Activated CD4-positive, alpha-beta memory T cell treated with anti-CD3 and anti-CD28 coated beads for 36 hours (primary cell): ENCODE data around the gene EMC8. TPM values are rescaled to one million over a fixed set of nuclear protein-coding genes. Genes with fewer than 3 reads are reported as not detected.

Experiments
- CTCF ChIA-PET: fragments of 350-600 bp; sonication (Branson Sonifier 250); formaldehyde crosslinking; loops from one replicate; lab custom pipeline; 2021; ENCODE audit warnings: antibody characterized with exemption, inconsistent platforms; lab: Charles Lee
- POLR2A ChIA-PET: fragments of 350-600 bp; sonication (Branson Sonifier 250); formaldehyde crosslinking; loops from one replicate; lab custom pipeline; 2021; ENCODE audit warnings: antibody characterized with exemption; lab: Charles Lee
- DNase-seq: peaks from one replicate; pipeline ENCODE4 v3.0.0-alpha.2; 2020
- H3K27ac Mint-ChIP-seq: one replicate; pipeline ENCODE4 v1.8.0; 2021; ENCODE audit warnings: mixed read lengths
- H3K27me3 Mint-ChIP-seq: one replicate; pipeline ENCODE4 v1.8.0; 2021; ENCODE audit warnings: mixed read lengths
- H3K36me3 Mint-ChIP-seq: one replicate; pipeline ENCODE4 v1.8.0; 2021; ENCODE audit warnings: mixed read lengths
- H3K4me1 Mint-ChIP-seq: one replicate; pipeline ENCODE4 v1.8.0; 2021; ENCODE audit warnings: low read depth, mixed read lengths
- H3K4me3 Mint-ChIP-seq: one replicate; pipeline ENCODE4 v1.8.0; 2021; ENCODE audit warnings: mild to moderate bottlenecking, mixed read lengths
- H3K9me3 Mint-ChIP-seq: one replicate; pipeline ENCODE4 v1.8.0; 2021; ENCODE audit warnings: mixed read lengths
- intact Hi-C: fragments of 100-400 bp; cut with micrococcal nuclease; formaldehyde crosslinking; loops from one replicate; pipeline ENCODE4 v1.15.1; 2023
- total RNA-seq, 2 experiments: library from RNA; stranded (reverse); gene quantifications; one replicate each; pipeline ENCODE4 v1.2.3, GENCODE V29; 2021

The EMC8 gene
- total RNA-seq, 2 experiments from 2014 or later: 27.5 to 27.9 TPM

DNA sequence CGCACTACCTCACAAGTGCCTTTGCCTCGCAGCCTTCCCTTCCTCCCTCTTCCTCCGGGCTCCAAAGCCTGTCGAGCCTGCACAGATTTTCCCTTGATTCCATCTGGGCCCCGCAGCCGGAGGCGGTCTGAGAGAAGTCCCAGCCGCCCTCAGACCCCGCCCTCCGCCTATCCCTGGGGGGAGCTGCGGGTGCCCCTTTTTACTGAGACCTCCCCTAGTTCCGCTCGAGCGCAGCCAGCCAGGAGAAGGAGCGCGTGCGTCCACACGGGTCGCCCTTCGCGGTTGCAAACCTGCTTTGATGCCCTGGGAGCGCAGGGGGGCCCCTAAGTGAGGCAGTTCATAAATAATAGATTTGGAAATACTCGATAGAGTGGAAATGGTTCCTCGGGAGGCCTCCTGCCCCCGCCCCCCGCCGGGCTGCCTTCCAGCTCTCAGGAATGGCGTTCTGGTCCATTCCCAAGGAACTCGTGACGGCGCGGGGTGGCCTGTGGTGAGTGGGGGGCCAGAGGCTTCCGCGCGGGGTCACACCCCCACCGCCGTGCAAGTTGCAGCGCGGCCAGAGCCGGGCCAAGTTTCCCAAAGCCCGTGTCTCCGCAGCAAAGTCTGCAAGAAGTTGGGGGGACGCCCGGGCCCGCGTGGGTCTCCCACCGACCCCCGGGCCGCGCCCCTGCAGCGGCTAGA is 49.1 kb downstream of the EMC8 start:
- no peak for DNase-seq
- H3K9me3 Mint-ChIP-seq: no peaks in the 10 kb centered on the region
- H3K27ac Mint-ChIP-seq: no peak overlapping the region
- intact Hi-C loops: no loop called here
- ChIA-PET CTCF (no interaction called here), POLR2A (no interaction called here)
- no peaks in the 10 kb centered on the region for H3K36me3 Mint-ChIP-seq
- H3K4me3 Mint-ChIP-seq: peak overlapping the region; percentile 64
- peaks cover 9% of the 10 kb centered on the region for H3K4me1 Mint-ChIP-seq
- H3K27me3 Mint-ChIP-seq: peaks cover 28% of the 10 kb centered on the region

DNA sequence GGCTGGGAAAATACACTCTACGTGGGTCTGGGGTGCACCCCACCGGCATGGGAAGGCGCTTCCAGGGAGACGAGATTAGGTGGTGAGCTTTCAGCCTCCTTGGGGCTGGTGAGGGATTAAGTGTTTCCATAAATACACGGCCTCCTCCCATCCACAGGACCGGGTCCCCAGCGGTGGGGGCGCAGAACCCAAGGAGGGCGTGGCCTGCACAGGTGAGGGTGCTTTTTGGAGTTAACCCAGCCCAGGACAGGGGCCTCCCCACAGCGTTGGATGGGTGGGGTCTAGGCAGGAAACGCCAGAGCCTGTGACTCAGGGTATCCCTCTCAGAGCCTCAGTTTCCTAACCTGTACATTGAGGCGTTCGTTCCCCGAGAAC is 49.6 kb downstream of the EMC8 start:
- Mint-ChIP-seq H3K27ac (no peak overlapping the region), H3K4me1 (peaks cover 9% of the 10 kb centered on the region), H3K9me3 (no peaks in the 10 kb centered on the region), H3K4me3 (peak overlapping the region; percentile 64), H3K36me3 (no peaks in the 10 kb centered on the region), H3K27me3 (peaks cover 28% of the 10 kb centered on the region)
- CTCF ChIA-PET: no interaction called here
- no peak for DNase-seq
- intact Hi-C loops: no loop called here
- POLR2A ChIA-PET: no interaction called here

- Mint-ChIP-seq H3K4me1 (peaks cover 6% of the 10 kb centered on the region), H3K27me3 (peaks cover 13% of the 10 kb centered on the region), H3K4me3 (no peak overlapping the region), H3K36me3 (no peaks in the 10 kb centered on the region), H3K27ac (no peak overlapping the region), H3K9me3 (no peaks in the 10 kb centered on the region)
- DNase-seq: peak; percentile 18
- ChIA-PET CTCF (no interaction called here), POLR2A (no interaction called here)
- intact Hi-C loops: no loop called here
Measured at GRCh38 chr16:85746460-85747215, 52.7 kb downstream of the EMC8 start.

GRCh38 chr16:85738923-85739715 is 60.2 kb downstream of the EMC8 start:
- no peak overlapping the region for H3K4me3 Mint-ChIP-seq
- no peak overlapping the region for H3K27ac Mint-ChIP-seq
- H3K4me1 Mint-ChIP-seq: peaks cover 15% of the 10 kb centered on the region
- H3K9me3 Mint-ChIP-seq: no peaks in the 10 kb centered on the region
- no peaks in the 10 kb centered on the region for H3K27me3 Mint-ChIP-seq
- ChIA-PET CTCF (no interaction called here), POLR2A (no interaction called here)
- intact Hi-C loops: no loop called here
- DNase-seq: no peak
- H3K36me3 Mint-ChIP-seq: no peaks in the 10 kb centered on the region

GRCh38 chr16:85736921-85737320 is 62.4 kb downstream of the EMC8 start:
- no peaks in the 10 kb centered on the region for H3K27me3 Mint-ChIP-seq
- H3K4me3 Mint-ChIP-seq: no peak overlapping the region
- ChIA-PET CTCF (interaction anchor here (1.0 kb wide), 1 partner anchor 82 kb away, joined by 3 read pairs; no protein-coding TSS in a partner anchor), POLR2A (no interaction called here)
- no peaks in the 10 kb centered on the region for H3K36me3 Mint-ChIP-seq
- intact Hi-C loops: no loop called here
- H3K9me3 Mint-ChIP-seq: no peaks in the 10 kb centered on the region
- H3K27ac Mint-ChIP-seq: no peak overlapping the region
- DNase-seq: no peak
- peaks cover 15% of the 10 kb centered on the region for H3K4me1 Mint-ChIP-seq

DNA sequence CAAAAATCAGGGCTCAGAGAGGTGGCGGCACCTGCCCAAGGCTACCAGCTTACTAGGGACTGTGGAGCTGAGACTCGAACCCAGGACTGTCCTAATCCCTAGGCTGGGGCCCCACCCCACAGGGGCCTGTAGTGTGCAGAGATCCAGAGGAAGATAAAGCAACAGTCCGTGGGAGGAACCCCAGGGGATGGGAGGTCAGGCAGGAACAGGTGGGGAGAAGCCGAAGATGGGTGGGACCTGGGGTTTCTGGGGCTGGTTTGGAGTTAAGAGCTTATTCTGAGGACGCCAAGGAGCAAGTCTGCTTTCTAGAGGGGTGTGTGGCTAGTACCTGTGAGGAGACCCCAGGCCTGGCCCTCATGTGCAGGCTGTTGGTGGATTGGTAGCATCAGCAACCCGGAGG is 63.4 kb downstream of the EMC8 start:
- H3K9me3 Mint-ChIP-seq: no peaks in the 10 kb centered on the region
- ChIA-PET CTCF (interaction anchor here (1.0 kb wide), 1 partner anchor 83 kb away, joined by 3 read pairs; no protein-coding TSS in a partner anchor), POLR2A (no interaction called here)
- intact Hi-C loops: no loop called here
- no peaks in the 10 kb centered on the region for H3K36me3 Mint-ChIP-seq
- H3K27ac Mint-ChIP-seq: no peak overlapping the region
- peaks cover 15% of the 10 kb centered on the region for H3K4me1 Mint-ChIP-seq
- no peaks in the 10 kb centered on the region for H3K27me3 Mint-ChIP-seq
- no peak for DNase-seq
- no peak overlapping the region for H3K4me3 Mint-ChIP-seq

- intact Hi-C loops: no loop called here
Measured at GRCh38 chr16:85735225-85735635, 64.1 kb downstream of the EMC8 start.

DNA sequence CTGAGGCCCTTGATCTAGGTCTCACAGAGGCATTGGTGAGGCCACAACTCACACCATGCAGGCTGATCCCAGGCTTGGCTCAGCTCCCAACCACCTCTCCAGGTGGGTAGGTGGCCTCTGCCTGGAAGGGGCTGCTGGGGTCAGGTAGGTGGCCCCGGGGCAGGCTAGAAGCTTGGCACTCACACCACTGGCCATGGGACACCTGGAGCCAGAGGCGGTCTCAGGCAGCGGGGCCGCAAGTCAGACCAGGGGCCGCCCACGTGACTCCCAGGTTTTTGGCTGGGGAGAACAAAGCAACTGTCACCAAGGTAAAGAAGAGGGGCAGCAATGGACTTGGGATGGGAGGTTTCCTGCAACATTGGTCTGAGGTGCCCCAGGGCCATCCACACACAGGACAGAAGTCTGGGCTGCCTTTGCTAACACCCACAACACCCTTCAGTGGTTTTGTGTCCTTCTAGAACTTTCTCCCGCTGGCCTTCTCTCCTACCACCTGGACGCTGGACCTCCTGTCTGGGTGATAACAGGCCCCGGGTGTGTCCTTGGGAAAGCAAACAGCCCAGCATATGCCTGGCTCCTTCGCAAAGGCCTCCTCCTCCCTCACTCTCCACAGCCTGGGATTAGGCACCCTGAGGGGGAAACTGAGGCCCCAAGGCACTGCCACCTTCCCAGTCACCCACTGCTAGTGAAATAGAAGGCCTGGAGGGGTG is 64.9 kb downstream of the EMC8 start:
- Mint-ChIP-seq H3K36me3 (no peaks in the 10 kb centered on the region), H3K9me3 (no peaks in the 10 kb centered on the region), H3K27ac (no peak overlapping the region), H3K4me3 (no peak overlapping the region), H3K27me3 (no peaks in the 10 kb centered on the region), H3K4me1 (peaks cover 15% of the 10 kb centered on the region)
- ChIA-PET POLR2A (no interaction called here), CTCF (no interaction called here)
- intact Hi-C loops: no loop called here
- DNase-seq: no peak

More at GRCh38 chr16:85735225-85735635, 64.1 kb downstream of the EMC8 start:
- POLR2A ChIA-PET: no interaction called here
- Mint-ChIP-seq H3K4me1 (peaks cover 15% of the 10 kb centered on the region), H3K36me3 (no peaks in the 10 kb centered on the region), H3K4me3 (no peak overlapping the region), H3K27me3 (no peaks in the 10 kb centered on the region), H3K27ac (no peak overlapping the region), H3K9me3 (no peaks in the 10 kb centered on the region)
- CTCF ChIA-PET: no interaction called here
- peak; percentile 66 for DNase-seq

DNA sequence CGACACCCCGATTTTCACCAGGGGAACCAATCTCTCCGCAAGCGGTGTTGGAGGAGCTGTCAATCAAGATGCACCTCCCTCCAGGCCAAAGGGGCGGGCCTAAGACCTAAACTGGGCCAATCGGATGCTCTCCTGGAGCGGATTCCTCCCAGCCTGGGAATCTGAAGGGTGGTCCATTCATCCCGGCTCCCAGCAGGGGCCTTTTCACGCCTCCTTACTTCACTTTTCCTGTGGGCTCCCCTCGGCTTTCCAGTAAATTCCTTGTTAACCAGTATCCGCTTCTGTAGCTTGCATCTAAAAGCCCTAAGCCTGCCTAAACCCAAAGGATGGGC is 65.5 kb downstream of the EMC8 start:
- Mint-ChIP-seq H3K9me3 (no peaks in the 10 kb centered on the region), H3K36me3 (no peaks in the 10 kb centered on the region), H3K4me3 (no peak overlapping the region), H3K27ac (no peak overlapping the region), H3K27me3 (no peaks in the 10 kb centered on the region), H3K4me1 (peaks cover 15% of the 10 kb centered on the region)
- POLR2A ChIA-PET: no interaction called here
- CTCF ChIA-PET: no interaction called here
- DNase-seq: no peak
- intact Hi-C loops: no loop called here

GRCh38 chr16:85733155-85733838 is 66.0 kb downstream of the EMC8 start:
- Mint-ChIP-seq H3K27ac (no peak overlapping the region), H3K27me3 (no peaks in the 10 kb centered on the region), H3K36me3 (no peaks in the 10 kb centered on the region), H3K9me3 (no peaks in the 10 kb centered on the region), H3K4me3 (no peak overlapping the region), H3K4me1 (peaks cover 15% of the 10 kb centered on the region)
- CTCF ChIA-PET: no interaction called here
- intact Hi-C loops: no loop called here
- DNase-seq: no peak
- POLR2A ChIA-PET: no interaction called here

DNA sequence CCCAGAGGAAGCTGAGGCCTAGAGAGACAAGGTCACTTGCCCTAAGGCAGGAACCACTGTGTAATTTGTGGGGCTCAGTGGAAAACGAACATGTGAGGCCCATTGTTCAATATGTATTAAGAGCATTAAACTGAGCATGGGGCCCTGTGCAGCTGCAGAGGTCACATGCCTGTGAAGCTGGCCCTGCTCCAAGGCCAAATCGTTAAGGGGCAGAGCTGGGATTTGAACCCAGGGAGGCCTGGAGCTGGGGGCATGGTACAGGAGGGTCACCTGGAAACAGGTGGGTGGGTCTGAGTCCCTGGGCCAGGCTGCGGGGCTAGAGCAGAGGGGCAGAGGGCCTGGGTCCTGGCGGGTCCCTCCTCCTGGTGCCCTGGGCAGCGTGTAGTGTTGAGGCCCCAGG is 68.2 kb downstream of the EMC8 start:
- no peaks in the 10 kb centered on the region for H3K36me3 Mint-ChIP-seq
- DNase-seq: no peak
- CTCF ChIA-PET: interaction anchor here (0.9 kb wide), 1 partner anchor 115 kb away, joined by 3 read pairs; no protein-coding TSS in a partner anchor
- POLR2A ChIA-PET: no interaction called here
- intact Hi-C loops: no loop called here
- peaks cover 13% of the 10 kb centered on the region for H3K4me1 Mint-ChIP-seq
- no peak overlapping the region for H3K27ac Mint-ChIP-seq
- no peaks in the 10 kb centered on the region for H3K9me3 Mint-ChIP-seq
- H3K4me3 Mint-ChIP-seq: no peak overlapping the region
- H3K27me3 Mint-ChIP-seq: no peaks in the 10 kb centered on the region

GRCh38 chr16:85730186-85730465 is 69.2 kb downstream of the EMC8 start:
- intact Hi-C loops: no loop called here
- Mint-ChIP-seq H3K36me3 (no peaks in the 10 kb centered on the region), H3K27me3 (no peaks in the 10 kb centered on the region), H3K4me1 (peaks cover 3% of the 10 kb centered on the region), H3K9me3 (no peaks in the 10 kb centered on the region), H3K4me3 (no peak overlapping the region), H3K27ac (no peak overlapping the region)
- CTCF ChIA-PET: no interaction called here
- POLR2A ChIA-PET: no interaction called here
- DNase-seq: no peak
